Measurements from ENCODE around the gene HBG1.

DNA sequence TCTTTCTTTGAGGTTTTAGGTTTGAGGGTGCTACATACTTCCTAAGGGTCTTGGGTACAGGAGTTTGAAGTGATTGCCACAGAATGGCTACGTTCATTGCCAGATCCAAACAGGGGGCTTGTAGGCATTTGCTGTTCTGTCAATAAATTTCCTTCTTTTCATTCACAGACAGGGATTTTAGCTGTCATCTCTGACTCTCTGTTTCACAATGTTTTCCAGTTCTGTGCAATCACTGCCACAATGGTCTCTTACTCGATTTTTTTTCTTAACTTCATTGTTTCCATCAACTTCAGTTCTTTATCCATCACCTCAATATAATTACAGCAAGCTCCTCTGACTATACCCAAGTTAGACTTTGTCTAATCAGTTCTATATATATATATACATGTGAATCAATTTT lies 9.2 kb downstream of the HBG1 start:
- TF ChIP-seq LEF1 (IDR thresholded peaks at IDR 0.05; ENCODE audit: borderline replicate concordance) (no peak), HDGF (IDR thresholded peaks at IDR 0.05; ENCODE audit: borderline replicate concordance) (no peak), FOXM1 (IDR thresholded peaks at IDR 0.05; ENCODE audit: borderline replicate concordance) (no peak), CTBP1 (IDR thresholded peaks at IDR 0.05; ENCODE audit: borderline replicate concordance) (no peak), FOXK2 (IDR thresholded peaks at IDR 0.05) (no peak), BHLHE40 (IDR thresholded peaks at IDR 0.05; ENCODE audit: borderline replicate concordance) (no peak), FOXA1 (IDR thresholded peaks at IDR 0.05) (no peak), SP1 (IDR thresholded peaks at IDR 0.05) (no peak), NFRKB (IDR thresholded peaks at IDR 0.05) (no peak), ELF4 (IDR thresholded peaks at IDR 0.05) (no peak)
